NCI-H1694 (cell line): Measurements from ENCODE around the gene CCDC39.
"Not testable (repeated sequence)": the region's sequence is repeated elsewhere in the genome, so short reads cannot be mapped to it uniquely, and the experiment has no call there.

Source experiments
- DNase-seq: peaks from one replicate; lab custom pipeline; 2025; lab: John Stamatoyannopoulos, UW

The CCDC39 gene

GRCh38 chr3:180624714-180625113 is 54.6 kb downstream of the CCDC39 start:
- no peak for DNase-seq

- DNase-seq, result no peak
Observed at GRCh38 chr3:180619723-180620122, 59.6 kb downstream of the CCDC39 start.

GRCh38 chr3:180618563-180618962 is 60.7 kb downstream of the CCDC39 start:
- DNase-seq, result not testable (repeated sequence)

- no peak for DNase-seq
Observed at GRCh38 chr3:180617049-180617448, 62.2 kb downstream of the CCDC39 start.

GRCh38 chr3:180615954-180616353 is 63.3 kb downstream of the CCDC39 start:
- DNase-seq, result no peak

- no peak for DNase-seq
Observed at GRCh38 chr3:180612364-180612763, 66.9 kb downstream of the CCDC39 start.

- no peak for DNase-seq
Observed at GRCh38 chr3:180611006-180611405, 68.3 kb downstream of the CCDC39 start.

- DNase-seq, result peak; percentile 82
Observed at GRCh38 chr3:180601688-180602666, 77.3 kb downstream of the CCDC39 start, which contains the start of gene TTC14. TSS of gene TTC14 (plus strand) at chr3:180602163. CDS start at chr3:180602262, 99 bp downstream.

- DNase-seq, result no peak
Observed at GRCh38 chr3:180600473-180600872, 78.8 kb downstream of the CCDC39 start.

- no peak for DNase-seq
Observed at GRCh38 chr3:180595559-180595935, 83.7 kb downstream of the CCDC39 start.

GRCh38 chr3:180594631-180595558 is 84.4 kb downstream of the CCDC39 start:
- peak; percentile 17 for DNase-seq

GRCh38 chr3:180593631-180594030 is 85.7 kb downstream of the CCDC39 start:
- not testable (repeated sequence) for DNase-seq

GRCh38 chr3:180590396-180590795 is 88.9 kb downstream of the CCDC39 start:
- DNase-seq, result no peak

GRCh38 chr3:180580934-180581333 is 98.4 kb downstream of the CCDC39 start:
- no peak for DNase-seq

- DNase-seq, result no peak
Observed at GRCh38 chr3:180575571-180575970, 103.7 kb downstream of the CCDC39 start.

GRCh38 chr3:180571831-180572598 is 107.3 kb downstream of the CCDC39 start:
- DNase-seq, result no peak

GRCh38 chr3:180570238-180570637 is 109.1 kb downstream of the CCDC39 start:
- DNase-seq, result no peak

- no peak for DNase-seq
Observed at GRCh38 chr3:180564676-180565075, 114.6 kb downstream of the CCDC39 start.
